T-helper 1 cell treated with Interleukin-12 subunit alpha and Interleukin-12 subunit beta and Interleukin-4 antibody, amounts not matched to agents 30 ng/mL and 1 ng/mL, for 36 hours (primary cell): ENCODE data around the gene CWC25. TPM values are rescaled to one million over a fixed set of nuclear protein-coding genes. Genes with fewer than 3 reads are reported as not detected.

Experiments used
- intact Hi-C: fragments of 100-400 bp; cut with micrococcal nuclease; formaldehyde crosslinking; loops from one replicate; pipeline ENCODE4 v1.15.1; 2024
- total RNA-seq: library from RNA; stranded (reverse); gene quantifications from 2 replicates; pipeline ENCODE4 v1.2.3, GENCODE V29; 2022

The CWC25 gene
- total RNA-seq, 1 donor from 2014 or later = 35.2 TPM

- intact Hi-C loops = loop anchor here (1.0 to 5.0 kb wide), 10 partner anchors 16 to 347 kb away; partner anchors contain the start of genes CWC25, FBXO47, PSMB3 and RPL19
These were observed 28.4 kb upstream of the CWC25 start, which contains the start of gene RPL23 for GRCh38 chr17:38853292-38854219. TSS of gene RPL23 (minus strand) at chr17:38853721. CDS start at chr17:38853710, 11 bp downstream.

- intact Hi-C loops = loop anchor here (1.0 to 5.0 kb wide), 10 partner anchors 16 to 347 kb away; partner anchors contain the start of genes CWC25, FBXO47, PSMB3 and RPL19
These were observed 27.7 kb upstream of the CWC25 start for GRCh38 chr17:38852771-38853291.

GRCh38 chr17:38851434-38851833 lies 26.3 kb upstream of the CWC25 start:
- intact Hi-C loops = loop anchor here (5.0 kb wide), 1 partner anchor 91 kb away; no protein-coding TSS in a partner anchor

- intact Hi-C loops = loop anchor here (5.0 kb wide), 1 partner anchor 92 kb away; no protein-coding TSS in a partner anchor
These were observed 25.3 kb upstream of the CWC25 start for GRCh38 chr17:38850374-38850773.

GRCh38 chr17:38848939-38849605 lies 24.0 kb upstream of the CWC25 start:
- intact Hi-C loops = no loop called here

GRCh38 chr17:38848557-38848891 lies 23.4 kb upstream of the CWC25 start:
- intact Hi-C loops = no loop called here

- intact Hi-C loops = no loop called here
These were observed 19.2 kb upstream of the CWC25 start for GRCh38 chr17:38844261-38844757.

GRCh38 chr17:38825762-38826247 lies 684 bp upstream of the CWC25 start:
- intact Hi-C loops = loop anchor here (1.0 kb wide), 5 partner anchors 26 to 74 kb away; partner anchors contain the start of genes PSMB3 and RPL23

- intact Hi-C loops = no loop called here
These were observed 9.4 kb downstream of the CWC25 start for GRCh38 chr17:38815576-38816193.

- intact Hi-C loops = no loop called here
These were observed 15.3 kb downstream of the CWC25 start for GRCh38 chr17:38809828-38810227.

GRCh38 chr17:38800237-38800760 lies 24.8 kb downstream of the CWC25 start:
- intact Hi-C loops = loop anchor here (1.0 kb wide), 3 partner anchors 25 to 69 kb away; partner anchors contain the start of genes CWC25 and RPL23

GRCh38 chr17:38799501-38800236 lies 25.5 kb downstream of the CWC25 start, which contains the start of gene PIP4K2B:
TSS of gene PIP4K2B (minus strand) at chr17:38799556. CDS start at chr17:38799424, 132 bp downstream.
- intact Hi-C loops = loop anchor here (1.0 to 2.0 kb wide), 7 partner anchors 26 to 353 kb away; partner anchors contain the start of genes CWC25, PSMB3 and RPL23

GRCh38 chr17:38798614-38799500 lies 26.3 kb downstream of the CWC25 start:
- intact Hi-C loops = loop anchor here (1.0 to 2.0 kb wide), 4 partner anchors 47 to 354 kb away; partner anchors contain the start of gene PSMB3

- intact Hi-C loops = loop anchor here (2.0 kb wide), 3 partner anchors 97 to 355 kb away; no protein-coding TSS in a partner anchor
These were observed 27.3 kb downstream of the CWC25 start for GRCh38 chr17:38797828-38798227.

- intact Hi-C loops = no loop called here
These were observed 28.0 kb downstream of the CWC25 start for GRCh38 chr17:38797158-38797490.

- intact Hi-C loops = no loop called here
These were observed 28.5 kb downstream of the CWC25 start for GRCh38 chr17:38796451-38797157.

GRCh38 chr17:38794221-38794620 lies 30.9 kb downstream of the CWC25 start:
- intact Hi-C loops = no loop called here

GRCh38 chr17:38791162-38791561 lies 34.0 kb downstream of the CWC25 start:
- intact Hi-C loops = no loop called here
